Calu3 (cell line): Measurements from ENCODE around the gene KIF23. TPM values are rescaled to one million over a fixed set of nuclear protein-coding genes. Genes with fewer than 3 reads are reported as not detected.

ENCODE experiments used
- BruUV-seq: library from RNA; stranded (reverse); fragments of 400-500 nt; replicated peaks from 2 replicates; lab custom pipeline; 2021; lab: Mats Ljungman, UMichigan
- CTCF ChIA-PET: fragments of 300-600 bp; sonication (Branson Sonifier 250); formaldehyde crosslinking; loops from one replicate; lab custom pipeline; 2022; ENCODE audit warnings: antibody characterized with exemption; lab: Charles Lee
- DNase-seq: peaks from one replicate; pipeline ENCODE4 v3.0.0; 2022
- H3K27ac Mint-ChIP-seq: one replicate; pipeline ENCODE4 v1.8.0; 2022; ENCODE audit warnings: mixed read lengths; ENCODE audit not compliant: unreplicated experiment
- H3K27me3 Mint-ChIP-seq: one replicate; pipeline ENCODE4 v1.8.0; 2022; ENCODE audit warnings: mixed read lengths; ENCODE audit not compliant: unreplicated experiment
- H3K36me3 Mint-ChIP-seq: one replicate; pipeline ENCODE4 v1.8.0; 2022; ENCODE audit warnings: mild to moderate bottlenecking, moderate library complexity, mixed read lengths; ENCODE audit not compliant: insufficient read depth, unreplicated experiment
- H3K4me1 Mint-ChIP-seq: one replicate; pipeline ENCODE4 v1.8.0; 2022; ENCODE audit warnings: mild to moderate bottlenecking, low read depth, mixed read lengths; ENCODE audit not compliant: unreplicated experiment
- H3K4me3 Mint-ChIP-seq: one replicate; pipeline ENCODE4 v1.8.0; 2022; ENCODE audit warnings: mild to moderate bottlenecking, low read depth, moderate library complexity, mixed read lengths; ENCODE audit not compliant: unreplicated experiment
- H3K9me3 Mint-ChIP-seq: one replicate; pipeline ENCODE4 v1.8.0; 2022; ENCODE audit warnings: low read depth, mixed read lengths; ENCODE audit not compliant: unreplicated experiment
- CTCF ChIP-seq: fragments of 200-600 bp; IDR thresholded peaks from one replicate; pipeline ENCODE4 v1.8.0; 2022; ENCODE audit warnings: antibody characterized with exemption; ENCODE audit not compliant: unreplicated experiment
- intact Hi-C: fragments of 100-400 bp; cut with micrococcal nuclease; formaldehyde crosslinking; loops from one replicate; pipeline ENCODE4 v1.10.0; 2022; ENCODE audit not compliant: unreplicated experiment
- total RNA-seq: library from RNA; stranded (reverse); gene quantifications from 2 replicates; pipeline ENCODE4 v1.2.3, GENCODE V29; 2022

Gene KIF23
- total RNA-seq, 1 experiment from 2014 or later = 108 TPM

GRCh38 chr15:69493406-69493805 lies 79.3 kb downstream of the KIF23 start:
- CTCF ChIA-PET = interaction anchor here (1.6 kb wide), 1 partner anchor 15 kb away, joined by 7 read pairs; no protein-coding TSS in a partner anchor
- no peak for DNase-seq
- Mint-ChIP-seq H3K4me3 (no peak overlapping the region), H3K27me3 (peaks cover 19% of the 10 kb centered on the region), H3K36me3 (no peaks in the 10 kb centered on the region), H3K9me3 (no peaks in the 10 kb centered on the region), H3K4me1 (no peaks in the 10 kb centered on the region), H3K27ac (no peak overlapping the region)
- no TSS peak for BruUV-seq
- TF ChIP-seq CTCF = no peak
- intact Hi-C loops = no loop called here

GRCh38 chr15:69496001-69496400 lies 81.9 kb downstream of the KIF23 start:
- H3K27ac Mint-ChIP-seq = no peak overlapping the region

GRCh38 chr15:69497076-69497475 lies 82.9 kb downstream of the KIF23 start:
- CTCF ChIA-PET = no interaction called here
- no peaks in the 10 kb centered on the region for H3K4me1 Mint-ChIP-seq
- no peak overlapping the region for H3K27ac Mint-ChIP-seq
- BruUV-seq = no TSS peak
- H3K4me3 Mint-ChIP-seq = no peak overlapping the region
- no peaks in the 10 kb centered on the region for H3K36me3 Mint-ChIP-seq
- no peaks in the 10 kb centered on the region for H3K27me3 Mint-ChIP-seq
- no peaks in the 10 kb centered on the region for H3K9me3 Mint-ChIP-seq
- intact Hi-C loops = no loop called here
- no peak for DNase-seq
- TF ChIP-seq CTCF = no peak

More at GRCh38 chr15:69496001-69496400, 81.9 kb downstream of the KIF23 start:
- intact Hi-C loops = no loop called here
- CTCF ChIA-PET = no interaction called here
- Mint-ChIP-seq H3K9me3 (no peaks in the 10 kb centered on the region), H3K27me3 (peaks cover 2% of the 10 kb centered on the region), H3K4me1 (no peaks in the 10 kb centered on the region), H3K4me3 (no peak overlapping the region), H3K36me3 (no peaks in the 10 kb centered on the region)
- BruUV-seq = no TSS peak
- no peak for DNase-seq
- TF ChIP-seq CTCF = no peak

- no peak for DNase-seq
- Mint-ChIP-seq H3K36me3 (no peaks in the 10 kb centered on the region), H3K27me3 (no peaks in the 10 kb centered on the region), H3K4me3 (no peak overlapping the region), H3K4me1 (no peaks in the 10 kb centered on the region), H3K9me3 (no peaks in the 10 kb centered on the region), H3K27ac (no peak overlapping the region)
- no TSS peak for BruUV-seq
- no peak for TF ChIP-seq CTCF
- CTCF ChIA-PET = no interaction called here
- intact Hi-C loops = no loop called here
Observed at GRCh38 chr15:69497667-69498066, 83.5 kb downstream of the KIF23 start.

Other genes starting within 250 kb of the KIF23 start
- 1.8 and 2.5 TPM in 2 replicates for gene PAQR5, start 115.4 kb upstream of the KIF23 start, total RNA-seq
- 1,386 and 1,535 TPM in 2 replicates for gene RPLP1, start 38.5 kb downstream of the KIF23 start, total RNA-seq